Spleen (tissue), 11 donors: ENCODE data around the gene WSCD2. TPM values are rescaled to one million over a fixed set of nuclear protein-coding genes. Genes with fewer than 3 reads are reported as not detected.
A peak's percentile ranks its signal among the peaks of the same experiment; 100 is the strongest.

Experiments used
- DNase-seq: peaks from one replicate; pipeline ENCODE4 v3.0.0-alpha.2; 2020
- H3K27ac ChIP-seq, 8 donors: fragments of 200-600 bp; sonication (generic) in 7 of 8; 1 replicate in 4 of 8; 2 replicates in 4 of 8; pipeline versions ENCODE4 v1.5.0 to v1.8.0; 2016 to 2021; ENCODE audit warnings: inconsistent platforms in 4 of 8, mild to moderate bottlenecking in 4 of 8, moderate library complexity in 1 of 8
- H3K27me3 ChIP-seq, 7 donors: fragments of 200-600 bp; sonication (generic) in 6 of 7; replicated peaks in 1 of 7; 1 replicate in 4 of 7; 2 replicates in 3 of 7; pipeline versions ENCODE4 v1.5.0 to v1.8.0; 2016 to 2021; ENCODE audit warnings: inconsistent platforms in 3 of 7, mild to moderate bottlenecking in 1 of 7
- H3K36me3 ChIP-seq, 6 donors: fragments of 200-600 bp; sonication (generic) in 5 of 6; 1 replicate in 4 of 6; 2 replicates in 2 of 6; pipeline versions ENCODE4 v1.5.0 to v1.8.0; 2016 to 2021; ENCODE audit warnings: inconsistent platforms in 2 of 6
- H3K4me1 ChIP-seq, 6 donors: fragments of 200-600 bp; sonication (generic) in 5 of 6; 1 replicate in 3 of 6; 2 replicates in 3 of 6; pipeline versions ENCODE4 v1.5.0 to v1.8.0; 2016 to 2021; ENCODE audit warnings: inconsistent platforms in 3 of 6
- H3K4me3 ChIP-seq, 8 donors: fragments of 200-600 bp; sonication (generic) in 7 of 8; 1 replicate in 4 of 8; 2 replicates in 4 of 8; pipeline versions ENCODE4 v1.5.0 to v1.8.0; 2016 to 2021; ENCODE audit warnings: inconsistent platforms in 4 of 8, mild to moderate bottlenecking in 4 of 8, moderate library complexity in 2 of 8
- H3K9me3 ChIP-seq, 8 donors: fragments of 200-600 bp; sonication (generic) in 7 of 8; 1 replicate in 4 of 8; 2 replicates in 4 of 8; pipeline versions ENCODE4 v1.5.0 to v1.8.0; 2016 to 2021; ENCODE audit warnings: inconsistent platforms in 4 of 8
- CTCF ChIP-seq, 11 experiments: fragments of 200-600 bp in 7 of 11; fragments of 450-650 bp in 4 of 11; sonication (generic) in 4 of 11; IDR thresholded peaks in 8 of 11; conservative IDR thresholded peaks in 3 of 11; 1 replicate in 7 of 11; 2 replicates in 4 of 11; pipeline versions ENCODE4 v1.4.0 to v1.8.0; 2016 to 2021; ENCODE audit warnings: antibody characterized with exemption in 11 of 11, inconsistent platforms in 4 of 11, mild to moderate bottlenecking in 1 of 11
- POLR2A ChIP-seq, 3 donors: fragments of 450-650 bp; IDR thresholded peaks; one replicate each; pipeline ENCODE4 v1.5.1; 2017; ENCODE audit warnings: antibody characterized with exemption in 3 of 3, mild to moderate bottlenecking in 1 of 3
- POLR2AphosphoS5 ChIP-seq, 3 donors: sonication (generic); formaldehyde crosslinking; IDR thresholded peaks; one replicate each; pipeline ENCODE4 v1.5.1; 2017; ENCODE audit warnings: antibody characterized with exemption in 3 of 3
- WGBS, 5 donors: extraction: QIAGEN DNeasy Blood & Tissue Kit in 3 of 5; methylation state at CpG; one replicate each; pipeline versions ENCODE4 v1.1.5 to v1.1.7; 2013 to 2018; 5-methylcytosine and 5-hydroxymethylcytosine counted together
- intact Hi-C: fragments of 100-400 bp; cut with DNase I; formaldehyde crosslinking; loops from one replicate; pipeline ENCODE4 v1.15.0; 2023; ENCODE audit warnings: low total_unique reads
- polyA plus RNA-seq, 3 donors: library from polyadenylated mRNA; stranded (reverse); fragments of 200-250 nt; gene quantifications; one replicate each; pipeline ENCODE4 v1.2.1, GENCODE V29; 2013
- total RNA-seq, 7 donors: library from RNA; depleted of rRNA in 3 of 7; stranded (reverse); fragments of >200 nt in 3 of 7; fragmentation: NEBNext Ultra II Directional in 4 of 7; extraction: Animal tissue kit (Norgen Biotek cat#: 25700) in 4 of 7; gene quantifications; one replicate each; pipeline versions ENCODE4 v1.1.0 to v1.2.1, GENCODE V29; 2016 to 2021
- donor health status: healthy with polysubstance abuse.
- donor health status: DM: no; HTN: no; CAD: no; lungs with moderate emphysema.
- donor health status: DM: no; HTN: no; CAD: no.
- donor health status: Bipolar disorder and iron deficiency.
- donor health status: healthy.
- donor health status: DM: no; HTN: no; CAD: no.
- donor health status: DM: yes; HTN: yes; CAD: no.

Gene WSCD2
- total and polyA plus RNA-seq, 10 donors = 0.09 to 0.60 (median 0.23) TPM; not detected in 1

GRCh38 chr12:108117163-108117849 is 11.8 kb upstream of the WSCD2 start:
- no peak for DNase-seq
- H3K9me3 ChIP-seq = peaks cover 0 to 2% (median 0%) of the 10 kb centered on the region in 8 donors
- peaks cover 0 to 38% (median 0%) of the 10 kb centered on the region in 7 donors for H3K27me3 ChIP-seq
- no peak overlapping the region for H3K4me3 ChIP-seq
- H3K27ac ChIP-seq = no peak overlapping the region
- intact Hi-C loops = no loop called here
- WGBS, 5 donors = 85 to 89% (median 86%) methylated on average over 6 of the region's 6 CpGs
- no peaks in the 10 kb centered on the region for H3K36me3 ChIP-seq
- peaks cover 0 to 4% (median 0%) of the 10 kb centered on the region in 6 donors for H3K4me1 ChIP-seq
- TF ChIP-seq POLR2AphosphoS5 (IDR thresholded peaks at IDR 0.05) (no peak), POLR2A (IDR thresholded peaks at IDR 0.05) (no peak), CTCF (IDR thresholded peaks at IDR 0.05 in 8 of 11, conservative IDR thresholded peaks at IDR 0.05 in 3 of 11) (no peak)

- H3K36me3 ChIP-seq = no peaks in the 10 kb centered on the region
- peaks cover 0 to 8% (median 0%) of the 10 kb centered on the region in 8 donors for H3K9me3 ChIP-seq
- intact Hi-C loops = no loop called here
- H3K27ac ChIP-seq = no peak overlapping the region
- DNase-seq = no peak
- H3K4me3 ChIP-seq = no peak overlapping the region
- H3K27me3 ChIP-seq = peaks cover 0 to 33% (median 0%) of the 10 kb centered on the region in 7 donors
- no peak for TF ChIP-seq POLR2AphosphoS5 (IDR thresholded peaks at IDR 0.05)
- TF ChIP-seq POLR2A (IDR thresholded peaks at IDR 0.05) = no peak
- TF ChIP-seq CTCF (IDR thresholded peaks at IDR 0.05 in 8 of 11, conservative IDR thresholded peaks at IDR 0.05 in 3 of 11) = no peak
- H3K4me1 ChIP-seq = peaks cover 0 to 4% (median 0%) of the 10 kb centered on the region in 6 donors
Observed at GRCh38 chr12:108117902-108118301, 11.2 kb upstream of the WSCD2 start.

GRCh38 chr12:108119126-108119973 is 9.7 kb upstream of the WSCD2 start:
- H3K27me3 ChIP-seq = peaks cover 0 to 33% (median 0%) of the 10 kb centered on the region in 7 donors
- no peak overlapping the region for H3K4me3 ChIP-seq
- WGBS, 5 donors = 61 to 67% (median 62%) methylated on average over 7 of the region's 7 CpGs
- H3K4me1 ChIP-seq = peaks cover 0 to 4% (median 0%) of the 10 kb centered on the region in 6 donors
- TF ChIP-seq POLR2A (IDR thresholded peaks at IDR 0.05) = no peak
- TF ChIP-seq POLR2AphosphoS5 (IDR thresholded peaks at IDR 0.05) = no peak
- TF ChIP-seq CTCF (IDR thresholded peaks at IDR 0.05 in 8 of 11, conservative IDR thresholded peaks at IDR 0.05 in 3 of 11) = no peak
- intact Hi-C loops = no loop called here
- peak overlapping the region in 2 of 8 donors; percentile 26 to 28 for H3K27ac ChIP-seq
- peaks cover 0 to 11% (median 0%) of the 10 kb centered on the region in 8 donors for H3K9me3 ChIP-seq
- H3K36me3 ChIP-seq = no peaks in the 10 kb centered on the region
- DNase-seq = no peak
